ENCODE measurements around the gene TYMS.

Gene TYMS

GRCh38 chr18:647304-647703, 10.1 kb upstream of the TYMS start:
- DNase-seq (ENCODE audit: low read depth), result no peak

GRCh38 chr18:649341-649740, 8.1 kb upstream of the TYMS start:
- DNase-seq (ENCODE audit: low read depth), result no peak

GRCh38 chr18:650428-650858, 7.0 kb upstream of the TYMS start:
- no peak for DNase-seq (ENCODE audit: low read depth)

GRCh38 chr18:652131-652530, 5.3 kb upstream of the TYMS start:
- no peak for DNase-seq (ENCODE audit: low read depth)

- DNase-seq (ENCODE audit: low read depth), result no peak
Measured at GRCh38 chr18:653512-653911, 3.9 kb upstream of the TYMS start.

- no peak for DNase-seq (ENCODE audit: low read depth)
Measured at GRCh38 chr18:654601-655000, 2.9 kb upstream of the TYMS start.

GRCh38 chr18:655445-655844, 2.0 kb upstream of the TYMS start:
- no peak for DNase-seq (ENCODE audit: low read depth)

- peak; percentile 20 for DNase-seq (ENCODE audit: low read depth)
Measured at GRCh38 chr18:658001-658946, 821 bp downstream of the TYMS start.

- no peak for DNase-seq (ENCODE audit: low read depth)
Measured at GRCh38 chr18:658947-659533, 1.6 kb downstream of the TYMS start.

GRCh38 chr18:659597-659996, 2.1 kb downstream of the TYMS start:
- no peak for DNase-seq (ENCODE audit: low read depth)

GRCh38 chr18:662197-662596, 4.7 kb downstream of the TYMS start:
- DNase-seq (ENCODE audit: low read depth), result no peak

GRCh38 chr18:666177-666576, 8.7 kb downstream of the TYMS start:
- no peak for DNase-seq (ENCODE audit: low read depth)

GRCh38 chr18:666628-667027, 9.2 kb downstream of the TYMS start:
- no peak for DNase-seq (ENCODE audit: low read depth)

GRCh38 chr18:668260-668659, 10.8 kb downstream of the TYMS start:
- DNase-seq (ENCODE audit: low read depth), result no peak

- DNase-seq (ENCODE audit: low read depth), result no peak
Measured at GRCh38 chr18:669077-669476, 11.6 kb downstream of the TYMS start.

GRCh38 chr18:670522-670921, 13.1 kb downstream of the TYMS start:
- no peak for DNase-seq (ENCODE audit: low read depth)

GRCh38 chr18:671405-671804, 14.0 kb downstream of the TYMS start:
- DNase-seq (ENCODE audit: low read depth), result no peak

- DNase-seq (ENCODE audit: low read depth), result no peak
Measured at GRCh38 chr18:673317-673716, 15.9 kb downstream of the TYMS start.

GRCh38 chr18:673769-674168, 16.3 kb downstream of the TYMS start:
- no peak for DNase-seq (ENCODE audit: low read depth)

- no peak for DNase-seq (ENCODE audit: low read depth)
Measured at GRCh38 chr18:675307-675706, 17.9 kb downstream of the TYMS start.

GRCh38 chr18:676069-676468, 18.6 kb downstream of the TYMS start:
- DNase-seq (ENCODE audit: low read depth), result no peak

- no peak for DNase-seq (ENCODE audit: low read depth)
Measured at GRCh38 chr18:676736-677135, 19.3 kb downstream of the TYMS start.

GRCh38 chr18:677145-677544, 19.7 kb downstream of the TYMS start:
- DNase-seq (ENCODE audit: low read depth), result no peak

GRCh38 chr18:677951-678381, 20.5 kb downstream of the TYMS start:
- no peak for DNase-seq (ENCODE audit: low read depth)

Measured in activated gamma-delta T cell treated with anti-CD3 and anti-CD28 coated beads, Interleukin-2, amount 50 U/mL, for 16 hours (primary cell).